DMS153 treated with DMSO at 0.1 percent for 48 hours (cell line): ENCODE results near the gene PBLD.

Experiments
- DNase-seq: peaks from one replicate; lab custom pipeline; 2025; ENCODE audit not compliant: unreplicated experiment; lab: John Stamatoyannopoulos, UW

PBLD gene

GRCh38 chr10:68332259-68333057 is at the start of gene PBLD:
PBLD (minus strand) TSS chr10:68332928; CDS start chr10:68306844, 26,084 bp downstream.
- DNase-seq, result peak; percentile 82

DNA sequence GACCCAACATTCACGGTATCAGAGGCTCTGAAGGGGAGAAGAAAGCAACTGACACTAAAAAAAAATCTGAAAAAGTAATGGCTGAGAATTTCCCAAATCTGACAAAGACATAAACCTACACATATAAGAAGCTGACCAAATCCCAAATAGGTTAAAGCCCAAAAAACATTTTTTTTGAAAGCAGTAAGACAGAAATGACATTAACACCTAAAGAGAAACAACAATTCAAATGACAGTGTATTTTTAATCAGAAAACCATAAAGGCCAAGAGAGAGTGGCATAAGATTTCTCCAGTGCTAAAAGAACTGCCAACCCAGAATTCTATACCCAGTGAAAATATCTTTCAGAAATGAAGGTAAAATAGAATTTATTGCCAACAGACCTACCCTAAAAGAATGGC is 38.9 kb upstream of the PBLD start:
- DNase-seq, result no peak

- no peak for DNase-seq
These were observed 34.4 kb upstream of the PBLD start for GRCh38 chr10:68367121-68367520.

- DNase-seq, result no peak
These were observed 33.9 kb upstream of the PBLD start for GRCh38 chr10:68366600-68366999.

DNA sequence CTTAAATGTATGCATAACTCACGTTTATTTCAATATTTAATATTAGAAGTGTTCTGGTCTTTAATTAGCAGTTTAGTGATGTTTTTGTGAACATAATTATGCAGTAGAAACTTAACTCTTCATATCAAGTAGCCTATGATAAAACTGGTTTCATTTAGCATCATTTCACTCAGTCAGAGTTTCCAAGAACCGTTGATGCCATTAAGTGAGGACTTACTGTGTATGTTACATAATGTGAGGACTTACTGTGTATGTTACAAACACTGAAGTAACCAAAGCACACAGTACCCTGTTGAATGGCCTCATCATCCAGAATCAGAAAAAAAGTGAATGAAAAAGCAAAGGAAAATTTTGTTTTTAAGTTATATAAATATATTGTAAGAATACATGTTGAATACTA is 32.9 kb upstream of the PBLD start:
- no peak for DNase-seq

DNA sequence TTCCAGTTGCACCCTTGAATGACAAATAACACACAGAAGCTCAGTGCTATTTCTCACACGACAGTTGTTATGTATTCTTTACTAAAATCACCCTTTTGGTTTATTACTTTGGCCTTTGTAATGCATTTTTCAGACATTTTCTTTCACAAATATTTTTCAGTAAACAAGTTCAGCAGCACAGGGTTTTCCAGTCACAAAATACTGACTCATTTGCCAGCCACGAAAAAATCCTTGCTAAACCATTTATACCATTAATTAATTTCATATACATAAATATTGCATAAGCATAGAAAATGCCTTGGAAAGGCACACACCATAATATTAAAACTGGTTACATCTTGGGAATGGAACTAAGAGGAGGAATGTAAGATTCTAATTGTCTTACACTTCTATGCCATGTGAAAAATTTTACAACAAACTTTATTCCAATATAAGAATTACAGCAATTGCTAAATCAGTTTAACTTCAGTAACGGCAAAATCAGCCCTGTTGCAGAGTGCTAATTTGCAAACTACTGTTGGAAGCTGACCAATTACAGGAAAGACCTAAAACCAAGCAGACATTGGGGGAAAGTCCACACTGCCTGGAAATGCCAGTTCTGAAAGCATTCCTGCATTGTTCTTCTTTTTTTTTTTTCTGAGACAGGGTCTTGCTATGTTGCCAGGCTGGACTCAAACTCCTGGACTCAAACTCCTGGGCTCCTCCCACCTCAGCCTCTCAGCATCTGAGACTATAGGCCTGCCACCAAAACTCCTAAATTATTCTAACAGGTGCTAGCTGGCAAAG is 31.6 kb upstream of the PBLD start:
- DNase-seq, result no peak

DNA sequence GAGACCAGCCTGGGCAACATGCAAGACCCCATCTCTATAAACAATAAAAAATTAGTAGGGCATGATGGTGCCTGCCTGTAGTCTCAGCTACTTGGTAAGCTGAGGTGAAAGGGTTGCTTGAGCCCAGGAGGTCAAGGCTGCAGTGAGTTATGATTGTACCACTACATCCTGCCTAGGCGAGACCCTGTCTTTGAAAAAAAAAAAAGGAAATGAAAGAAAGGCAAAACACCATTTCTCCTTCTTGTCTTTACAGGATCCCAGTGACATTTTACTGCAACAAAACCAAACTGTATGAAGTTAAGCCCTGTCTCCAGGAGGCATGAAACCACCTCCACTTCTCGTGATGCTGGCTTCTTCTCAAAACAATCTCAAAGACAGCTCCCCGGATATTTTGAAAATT is 29.9 kb upstream of the PBLD start:
- DNase-seq, result no peak

GRCh38 chr10:68359189-68359588 is 26.5 kb upstream of the PBLD start:
- no peak for DNase-seq

DNA sequence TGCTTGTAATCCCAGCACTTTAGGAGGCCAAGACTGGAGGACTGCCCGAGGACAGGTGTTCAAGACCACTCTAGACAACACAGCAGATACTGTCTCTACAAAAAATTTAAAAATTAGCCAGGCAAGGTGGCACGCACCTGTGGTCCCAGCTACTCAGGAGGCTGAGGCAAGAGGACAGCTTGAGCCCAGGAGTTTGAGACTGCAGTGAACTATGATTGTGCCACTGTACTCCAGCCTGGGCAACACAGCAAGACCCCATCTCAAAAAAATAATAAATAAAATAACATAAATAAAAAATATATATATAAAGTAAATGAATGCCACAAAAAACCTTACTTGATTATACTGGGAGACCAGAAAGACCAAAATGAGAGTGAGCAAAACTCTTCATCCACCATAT is 20.8 kb upstream of the PBLD start:
- DNase-seq, result no peak

- no peak for DNase-seq
These were observed 15.6 kb upstream of the PBLD start for GRCh38 chr10:68348265-68348741.

- no peak for DNase-seq
These were observed 14.0 kb upstream of the PBLD start for GRCh38 chr10:68346774-68347173.

DNA sequence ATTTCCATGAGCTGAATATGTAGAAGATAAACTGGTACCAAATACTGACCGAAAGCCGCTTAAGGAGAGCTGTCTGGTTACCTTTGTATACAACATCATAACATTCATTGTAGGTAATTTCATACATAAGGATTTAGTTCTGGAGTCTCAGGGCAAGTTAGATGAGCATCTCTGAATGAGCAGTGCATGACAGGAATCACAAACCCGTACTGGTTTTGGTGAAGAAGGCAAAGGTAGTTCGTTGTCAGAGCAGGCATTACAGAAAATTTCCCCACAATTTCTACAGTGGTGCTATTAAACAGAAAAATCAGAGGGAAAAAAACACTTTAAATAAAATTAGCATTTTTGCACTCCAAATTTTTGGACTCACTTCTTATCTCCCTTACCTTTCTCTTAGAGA is 12.9 kb upstream of the PBLD start:
- DNase-seq, result no peak

- no peak for DNase-seq
These were observed 10.3 kb upstream of the PBLD start for GRCh38 chr10:68342909-68343516.

- no peak for DNase-seq
These were observed 7.8 kb upstream of the PBLD start for GRCh38 chr10:68340358-68341080.

GRCh38 chr10:68336754-68337351 is 4.1 kb upstream of the PBLD start:
- no peak for DNase-seq

DNA sequence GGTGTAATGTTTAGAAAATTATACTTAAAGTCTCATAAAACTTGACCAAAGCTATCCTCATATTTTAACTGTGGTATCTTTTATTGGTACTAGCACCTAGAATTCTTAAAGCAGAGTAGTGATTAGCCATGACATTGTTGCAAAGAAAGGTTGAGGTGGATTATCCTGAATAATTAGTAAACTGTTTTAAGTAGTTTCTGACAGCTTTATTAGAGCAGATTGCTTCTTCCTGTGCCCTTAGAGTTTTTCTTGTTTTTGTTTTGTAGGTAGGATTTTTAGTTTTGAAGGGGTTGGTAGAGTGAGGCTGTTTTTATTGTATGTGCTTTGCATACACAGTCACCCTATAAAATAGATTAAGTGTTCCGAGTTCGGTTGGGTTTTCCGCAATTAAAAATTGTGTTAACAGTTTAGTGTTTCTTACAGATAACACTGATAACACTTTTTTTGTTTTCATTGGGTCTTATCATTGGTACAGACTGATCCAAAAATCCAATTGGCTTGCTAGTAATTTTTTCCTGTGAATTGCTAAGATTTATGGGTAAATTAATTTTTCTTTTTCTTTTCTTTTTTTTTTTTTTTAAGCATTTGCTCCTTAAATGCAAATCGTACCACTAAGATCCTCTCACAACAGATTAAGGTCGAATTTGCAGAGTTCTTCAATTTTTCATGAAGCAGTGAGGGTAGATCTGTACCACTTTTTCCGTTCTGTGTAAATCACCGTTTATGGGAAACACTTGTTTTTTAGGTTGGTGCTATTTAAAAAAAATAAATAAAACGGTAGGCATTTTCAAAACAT is 2.1 kb upstream of the PBLD start:
- no peak for DNase-seq

GRCh38 chr10:68333440-68334431 is 1.0 kb upstream of the PBLD start:
- no peak for DNase-seq

GRCh38 chr10:68333058-68333395 is 299 bp upstream of the PBLD start:
- DNase-seq, result no peak
